HG02870 (cell line): ENCODE data around the gene ZNF782.
"Not testable (repeated sequence)": the region's sequence is repeated elsewhere in the genome, so short reads cannot be mapped to it uniquely, and the experiment has no call there.

Experiments
- ATAC-seq: cut with Tn5 transposase; IDR thresholded peaks from one replicate; pipeline ENCODE4 v1.9.1; 2021; ENCODE audit warnings: mild to moderate bottlenecking, moderate library complexity; ENCODE audit not compliant: unreplicated experiment

ZNF782 gene

DNA sequence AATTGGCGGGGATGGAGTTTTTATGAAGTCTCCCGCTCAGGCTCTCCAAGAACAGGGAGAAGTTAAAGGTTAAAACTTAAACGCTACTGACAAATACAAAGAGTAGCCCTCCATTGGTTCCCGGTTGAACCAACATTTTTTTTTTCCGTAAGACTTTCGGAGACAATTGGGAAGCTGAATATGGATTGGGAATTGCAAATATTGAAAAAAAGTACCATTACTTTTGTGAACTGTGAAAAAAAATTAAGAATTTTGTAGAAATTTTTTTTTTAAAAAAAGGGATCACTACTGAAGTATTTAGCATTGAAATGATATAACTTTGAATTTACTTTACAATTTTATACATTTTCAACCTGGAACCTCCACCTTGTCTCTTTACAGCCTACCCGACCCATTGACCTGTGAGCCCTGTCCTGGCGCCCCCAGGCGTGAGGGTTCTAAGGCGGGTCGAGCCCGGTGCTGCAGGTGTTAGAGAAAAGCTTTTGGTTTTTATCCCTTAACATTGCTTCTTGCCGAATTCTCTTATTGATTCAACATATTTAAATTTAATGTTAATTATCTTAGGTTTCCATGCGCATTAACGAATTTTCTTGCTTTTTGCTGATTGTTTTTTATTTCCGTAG is 448 bp upstream of the ZNF782 start:
- no peak for ATAC-seq

DNA sequence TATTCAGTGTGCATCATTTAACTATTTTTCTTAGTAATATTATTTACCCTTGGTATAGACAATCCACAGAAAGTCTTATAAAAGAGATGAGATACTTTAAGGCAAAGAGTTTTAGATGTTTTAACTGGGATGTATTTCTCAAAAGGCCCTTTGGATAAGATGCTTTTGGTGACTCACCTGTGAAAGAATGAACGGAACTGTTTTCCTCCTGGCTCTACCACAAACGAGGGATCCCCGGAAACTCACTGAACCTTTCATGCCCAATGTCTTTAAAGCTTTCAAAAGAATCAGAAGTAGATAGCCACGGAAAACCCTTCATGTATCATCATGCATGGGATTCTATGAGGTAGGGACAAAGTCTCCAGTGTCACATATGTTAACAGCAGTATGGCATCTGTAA is 1.6 kb downstream of the ZNF782 start:
- ATAC-seq = no peak

DNA sequence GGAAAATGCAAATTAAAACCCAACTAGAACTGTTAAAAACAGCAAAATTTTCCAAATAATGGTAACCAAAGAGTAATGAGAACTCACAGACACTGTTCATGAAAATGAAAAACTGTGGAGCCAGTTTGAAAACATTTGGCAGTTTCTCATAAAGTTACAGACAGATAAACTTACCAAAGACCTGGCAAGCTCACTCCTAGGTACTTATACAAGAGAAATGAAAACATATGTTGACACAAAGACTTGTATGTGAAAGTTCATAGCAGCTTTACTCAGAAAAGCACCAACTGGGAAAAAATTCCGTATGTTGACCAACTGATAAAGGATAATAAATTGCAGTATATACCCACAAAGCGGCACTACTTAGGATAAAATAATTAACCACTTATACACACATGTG is 10.3 kb downstream of the ZNF782 start:
- no peak for ATAC-seq

DNA sequence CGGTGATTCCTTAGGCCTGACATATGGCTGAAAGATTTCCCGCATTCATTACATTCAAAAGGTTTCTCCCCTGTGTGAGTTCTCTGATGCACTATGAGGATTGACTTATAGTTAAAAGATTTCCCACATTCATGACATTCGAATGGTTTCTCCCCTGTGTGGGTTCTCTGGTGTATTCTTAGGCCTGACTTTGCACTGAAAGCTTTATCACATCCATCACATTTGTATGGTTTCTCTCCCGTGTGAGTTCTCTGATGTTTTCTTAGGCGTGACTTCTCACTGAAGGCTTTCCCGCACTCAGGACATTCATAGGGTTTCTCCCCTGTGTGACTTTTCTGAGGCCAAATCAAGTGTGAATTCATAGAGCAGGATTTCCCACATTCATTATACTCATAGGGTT is 35.8 kb downstream of the ZNF782 start:
- ATAC-seq = no peak

DNA sequence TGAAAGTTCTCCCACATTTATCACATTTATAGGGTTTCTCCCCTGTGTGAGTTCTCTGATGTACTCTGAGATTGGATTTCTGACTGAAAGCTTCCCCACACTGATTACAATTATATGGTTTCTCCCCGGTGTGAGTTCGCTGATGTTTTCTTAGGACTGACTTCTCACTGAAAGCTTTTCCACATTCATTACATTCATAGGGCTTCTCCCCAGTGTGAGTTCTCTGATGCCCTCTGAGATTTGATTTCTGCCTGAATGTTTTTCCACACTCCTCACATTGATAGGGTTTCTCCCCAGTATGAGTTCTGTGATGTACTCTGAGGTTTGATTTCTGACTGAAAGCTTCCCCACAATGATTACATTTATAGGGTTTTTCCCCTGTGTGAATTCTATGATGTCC is 36.3 kb downstream of the ZNF782 start:
- ATAC-seq = no peak

DNA sequence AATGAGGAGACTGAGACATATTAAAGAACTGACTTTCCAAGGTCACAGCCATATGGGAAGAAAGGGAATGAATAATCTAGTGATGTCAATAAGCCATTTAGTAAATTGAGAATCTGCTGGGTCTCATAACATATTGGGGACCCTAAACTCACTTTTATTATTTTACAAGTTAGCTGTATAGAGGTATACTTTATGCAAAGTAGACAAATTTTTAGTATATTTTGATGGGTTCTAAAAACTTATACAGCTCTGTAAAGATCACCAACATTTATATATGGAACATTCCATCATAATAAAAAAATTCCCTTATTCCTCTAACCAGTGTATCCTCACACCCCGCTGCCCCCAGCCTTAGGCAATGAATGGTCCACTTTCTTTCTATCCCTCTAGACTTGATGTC is 40.7 kb downstream of the ZNF782 start:
- ATAC-seq = no peak

DNA sequence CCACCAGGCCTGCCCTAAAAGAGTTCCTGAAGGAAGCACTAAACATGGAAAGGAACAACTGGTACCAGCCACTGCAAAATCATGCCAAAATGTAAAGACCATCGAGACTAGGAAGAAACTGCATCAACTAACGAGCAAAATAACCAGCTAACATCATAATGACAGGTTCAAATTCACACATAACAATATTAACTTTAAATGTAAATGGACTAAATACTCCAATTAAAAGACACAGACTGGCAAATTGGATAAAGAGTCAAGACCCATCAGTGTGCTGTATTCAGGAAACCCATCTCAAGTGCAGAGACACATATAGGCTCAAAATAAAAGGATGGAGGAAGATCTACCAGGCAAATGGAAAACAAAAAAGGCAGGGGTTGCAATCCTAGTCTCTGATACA is 55.4 kb downstream of the ZNF782 start:
- not testable (repeated sequence) for ATAC-seq

DNA sequence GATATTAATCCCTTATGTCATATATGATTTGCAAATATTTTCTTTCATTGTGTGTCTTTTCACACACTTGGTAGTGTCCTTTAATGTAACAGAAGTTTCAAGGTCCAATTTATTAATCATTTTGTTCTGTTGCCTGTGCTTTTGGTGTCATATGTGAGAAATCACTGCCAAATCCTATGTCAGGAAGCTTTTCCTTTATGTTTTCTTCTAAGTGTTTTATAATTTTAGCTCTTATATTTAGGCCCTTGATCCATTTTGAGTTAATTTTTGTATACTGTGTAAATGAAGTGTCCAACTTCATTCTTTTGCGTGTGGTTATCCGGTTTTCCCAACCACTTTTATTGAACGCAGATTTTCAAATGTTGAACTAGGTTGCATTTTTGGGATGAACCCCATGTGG is 70.3 kb downstream of the ZNF782 start:
- ATAC-seq = no peak

DNA sequence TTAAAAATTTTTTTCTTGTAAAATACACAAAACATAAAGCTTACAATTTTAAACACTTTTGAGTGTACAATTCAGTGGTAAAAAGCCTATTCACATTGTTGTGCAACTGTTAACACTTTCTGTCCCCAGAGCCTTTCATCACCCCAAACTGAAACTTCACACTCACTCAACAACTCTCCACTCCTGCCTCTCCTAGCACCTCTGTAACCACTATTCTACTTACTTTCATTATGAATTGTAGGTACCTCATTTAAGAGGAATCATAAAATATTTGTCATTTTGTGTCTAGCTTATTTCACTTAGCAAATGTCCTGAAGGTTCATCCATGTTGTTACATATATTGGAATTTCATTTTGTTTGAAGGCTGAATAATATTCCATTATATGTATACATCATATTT is 72.1 kb downstream of the ZNF782 start:
- no peak for ATAC-seq

DNA sequence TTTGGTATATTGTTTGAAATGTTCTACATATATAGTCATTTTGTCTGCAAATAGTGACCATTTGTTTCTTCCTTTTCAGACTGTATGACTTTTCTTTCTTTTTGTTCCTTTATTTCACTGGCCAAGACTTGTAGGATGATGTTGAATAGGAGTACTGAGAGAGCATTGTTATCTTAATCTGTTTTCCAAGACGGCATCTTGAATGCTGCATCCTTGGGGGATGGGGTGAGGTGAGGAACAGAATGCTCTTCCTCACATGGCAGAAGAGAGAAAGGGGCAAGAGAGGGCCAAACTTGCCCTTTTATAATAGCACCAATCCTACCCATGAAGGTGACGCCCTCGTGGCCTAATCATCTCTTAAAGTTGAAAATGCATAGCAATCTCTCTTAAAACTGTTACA is 72.8 kb downstream of the ZNF782 start:
- no peak for ATAC-seq

DNA sequence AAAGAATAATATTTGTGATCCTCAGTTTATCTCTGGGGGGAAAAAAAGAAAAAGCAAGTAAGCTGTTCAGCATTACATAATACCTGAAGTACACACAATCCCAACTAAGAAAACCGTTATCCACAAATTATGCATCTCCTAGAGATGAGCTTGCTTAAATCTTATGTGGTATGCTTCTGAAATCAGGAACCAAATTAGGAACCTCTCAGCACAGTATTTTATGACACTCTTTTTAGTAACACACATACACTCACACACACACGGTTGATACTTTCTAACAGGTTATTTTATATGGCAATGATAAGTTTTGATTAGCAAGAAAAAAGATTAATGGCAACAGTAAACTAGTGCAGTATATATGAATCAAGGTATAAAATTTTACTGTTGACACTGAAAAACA is 75.2 kb downstream of the ZNF782 start:
- ATAC-seq = no peak

DNA sequence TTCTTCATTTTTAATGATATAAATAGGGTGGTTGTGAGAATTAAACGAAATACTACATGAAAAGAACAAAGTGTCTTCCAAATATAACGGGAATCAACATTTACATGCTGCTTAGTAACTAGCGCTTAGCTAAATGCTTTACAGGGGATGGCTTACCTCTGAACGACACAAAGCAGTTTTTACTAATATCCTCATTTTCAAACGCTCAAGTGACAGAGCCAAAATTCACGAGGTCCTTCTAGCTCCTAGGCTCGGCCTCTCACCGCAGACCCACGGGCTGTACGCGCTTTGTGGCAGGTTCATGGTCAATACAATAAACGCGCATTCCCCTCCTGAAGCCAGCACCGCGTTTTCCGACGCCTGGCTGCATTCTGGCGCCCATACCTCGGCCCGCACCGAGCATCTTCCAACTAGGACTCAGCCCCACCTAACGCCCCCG is 76.9 kb downstream of the ZNF782 start:
- no peak for ATAC-seq

DNA sequence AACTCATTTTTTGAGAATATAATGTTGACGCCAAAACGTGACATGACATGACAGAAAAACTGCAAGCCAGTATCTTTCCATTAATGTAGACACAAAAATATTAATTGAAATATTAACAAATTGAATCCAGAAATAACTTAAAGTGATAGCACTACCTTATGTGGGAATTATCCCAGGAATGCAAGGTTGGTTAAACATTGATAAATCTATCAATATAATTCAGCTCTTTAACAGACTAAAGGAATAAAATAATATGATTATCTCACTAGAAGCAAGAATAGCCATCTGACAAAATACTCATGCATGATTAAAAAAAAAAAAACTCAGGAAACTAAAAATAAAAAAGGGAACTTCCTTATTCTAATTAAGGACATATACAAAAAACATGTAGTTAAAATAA is 83.2 kb downstream of the ZNF782 start:
- ATAC-seq = no peak

DNA sequence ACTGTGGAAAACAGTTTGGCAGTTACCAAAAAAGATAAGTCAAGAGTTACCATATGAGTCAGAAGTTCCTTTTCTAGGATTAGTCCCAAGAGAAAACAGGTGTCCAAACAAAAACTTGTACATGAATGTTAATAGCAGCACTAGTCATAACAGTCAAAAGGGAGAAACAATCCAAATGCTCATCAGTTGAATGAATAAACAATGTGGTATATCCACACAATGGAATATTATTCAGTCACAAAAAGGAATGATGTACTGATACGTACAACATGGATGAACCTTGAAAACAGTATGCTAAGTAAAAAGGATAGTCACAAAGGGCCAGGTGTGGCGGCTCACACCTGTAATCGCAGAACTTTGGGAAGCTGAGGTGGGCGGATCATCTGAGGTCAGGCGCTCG is 84.3 kb downstream of the ZNF782 start:
- no peak for ATAC-seq
